ENCODE measurements around the gene CLIP2.
A peak's percentile ranks its signal among the peaks of the same experiment; 100 is the strongest.

The CLIP2 gene

DNA sequence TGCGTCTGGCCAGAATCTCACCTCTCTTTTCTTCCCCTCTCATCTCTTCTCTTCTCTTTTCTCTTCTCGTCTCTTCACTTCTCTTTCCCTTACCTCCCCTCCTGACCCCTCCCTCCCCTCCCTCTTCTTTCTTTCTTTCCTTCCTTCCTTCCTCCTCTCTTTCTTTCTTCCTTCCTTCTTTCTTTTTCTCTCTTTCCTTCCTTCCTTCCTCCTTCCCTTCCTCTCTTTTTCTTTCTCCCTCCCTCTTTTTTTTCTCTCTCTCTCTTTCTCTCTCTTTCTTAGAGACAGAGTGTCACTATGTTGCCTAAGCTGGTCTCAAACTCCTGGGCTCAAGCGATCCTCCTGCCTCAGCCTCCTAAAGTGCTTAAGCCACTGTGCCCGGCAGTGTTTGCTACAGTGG, 159.9 kb downstream of the CLIP2 start:
- no peak for DNase-seq

DNA sequence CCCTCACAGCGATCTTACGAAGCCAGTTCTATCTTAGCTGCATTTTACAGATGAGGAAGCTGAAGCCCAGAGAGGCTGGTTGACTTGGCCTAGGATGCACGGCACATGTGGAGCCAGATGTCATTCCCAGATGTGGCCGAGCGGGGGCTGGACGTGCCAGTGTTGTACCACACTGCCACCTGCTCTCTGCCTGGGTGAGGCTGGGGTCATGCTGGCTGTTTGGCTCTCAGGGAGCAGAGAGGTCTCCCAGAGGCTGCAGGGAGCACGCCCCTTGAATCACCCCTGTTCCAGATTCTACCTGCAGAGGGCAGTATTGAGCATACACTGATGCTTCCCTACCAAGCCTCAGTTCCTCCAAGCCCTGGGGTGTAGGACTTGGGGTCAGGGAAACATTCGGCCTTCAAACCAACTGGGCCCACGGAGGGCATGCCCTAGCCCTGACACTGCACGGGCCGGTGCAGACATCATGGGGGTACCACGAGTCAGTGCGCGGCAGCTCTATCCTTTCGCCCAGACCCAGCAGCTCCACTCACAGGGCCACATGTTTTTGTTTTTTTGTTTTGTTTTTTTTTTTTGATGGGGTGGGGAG, 160.7 kb downstream of the CLIP2 start:
- DNase-seq = peak in 1 of 2 experiments; percentile 13

DNA sequence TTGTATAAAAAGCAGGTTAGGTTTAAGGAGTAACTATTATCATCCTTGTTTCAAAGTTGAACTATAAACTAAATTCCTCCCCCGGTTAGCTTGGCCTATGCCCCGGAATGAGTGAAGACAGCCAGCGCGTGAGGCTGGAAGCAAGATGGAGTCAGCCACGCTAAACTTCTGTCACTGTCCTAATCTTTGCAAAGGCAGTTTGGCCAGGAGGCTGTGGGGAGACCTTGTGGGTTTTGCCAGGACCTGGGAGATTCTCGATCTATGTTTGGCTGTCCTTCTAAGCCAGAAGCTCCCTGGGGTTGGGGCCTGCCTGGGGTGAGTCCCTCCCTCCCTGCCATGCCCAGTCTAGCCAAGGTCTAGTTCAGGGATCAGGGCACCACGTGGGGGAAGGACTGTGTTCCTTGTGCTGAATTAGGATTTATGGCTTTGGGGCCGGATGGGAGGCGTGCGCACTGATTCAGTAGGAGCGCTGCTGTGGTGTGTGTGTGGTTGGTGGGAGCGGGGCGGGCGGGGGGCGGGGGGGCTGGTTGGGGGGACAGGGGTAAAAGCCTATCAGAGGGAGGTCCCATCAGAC, 163.6 kb downstream of the CLIP2 start:
- no peak for DNase-seq

DNA sequence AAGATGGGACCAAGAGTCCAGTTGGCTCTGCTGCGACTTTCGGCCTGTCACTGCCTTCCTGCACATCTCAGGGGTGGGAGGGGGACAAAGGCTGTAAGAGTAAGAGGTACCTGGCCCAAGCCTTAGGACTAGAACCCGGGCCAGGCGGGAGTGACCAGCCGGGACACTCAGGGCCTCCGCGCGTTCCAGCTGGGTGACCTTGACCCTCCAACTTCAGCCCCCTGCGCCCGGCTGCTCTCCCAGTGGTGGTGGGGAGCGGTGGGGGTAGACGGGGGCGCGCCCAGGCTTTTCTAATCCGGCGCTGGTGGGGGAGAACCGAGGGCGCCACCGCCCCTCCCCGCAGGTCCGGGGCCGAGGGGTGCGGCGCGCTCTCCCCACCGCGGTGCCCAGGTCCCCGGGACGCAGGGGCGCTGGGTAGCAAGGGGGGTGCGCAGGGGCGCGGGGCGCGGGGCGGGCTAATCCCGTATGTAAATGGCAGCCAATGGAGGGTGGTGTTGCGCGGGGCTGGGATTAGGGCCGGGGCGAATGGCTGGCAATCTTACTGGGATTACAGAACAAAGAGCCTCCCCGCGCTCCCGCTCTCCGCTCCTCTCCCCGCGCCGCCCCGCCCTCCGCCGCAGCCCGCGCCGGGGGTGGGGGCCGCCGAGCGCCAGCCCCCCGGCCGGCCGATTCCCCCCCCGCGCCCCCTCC, 164.3 kb downstream of the CLIP2 start, which contains the start of gene GTF2IRD1:
Gene GTF2IRD1 (plus strand): TSS at position 585 of the 690 bp plus-strand sequence. CDS start 54,175 bp downstream, outside the sequence.
- DNase-seq = peak; percentile 10 to 53

DNA sequence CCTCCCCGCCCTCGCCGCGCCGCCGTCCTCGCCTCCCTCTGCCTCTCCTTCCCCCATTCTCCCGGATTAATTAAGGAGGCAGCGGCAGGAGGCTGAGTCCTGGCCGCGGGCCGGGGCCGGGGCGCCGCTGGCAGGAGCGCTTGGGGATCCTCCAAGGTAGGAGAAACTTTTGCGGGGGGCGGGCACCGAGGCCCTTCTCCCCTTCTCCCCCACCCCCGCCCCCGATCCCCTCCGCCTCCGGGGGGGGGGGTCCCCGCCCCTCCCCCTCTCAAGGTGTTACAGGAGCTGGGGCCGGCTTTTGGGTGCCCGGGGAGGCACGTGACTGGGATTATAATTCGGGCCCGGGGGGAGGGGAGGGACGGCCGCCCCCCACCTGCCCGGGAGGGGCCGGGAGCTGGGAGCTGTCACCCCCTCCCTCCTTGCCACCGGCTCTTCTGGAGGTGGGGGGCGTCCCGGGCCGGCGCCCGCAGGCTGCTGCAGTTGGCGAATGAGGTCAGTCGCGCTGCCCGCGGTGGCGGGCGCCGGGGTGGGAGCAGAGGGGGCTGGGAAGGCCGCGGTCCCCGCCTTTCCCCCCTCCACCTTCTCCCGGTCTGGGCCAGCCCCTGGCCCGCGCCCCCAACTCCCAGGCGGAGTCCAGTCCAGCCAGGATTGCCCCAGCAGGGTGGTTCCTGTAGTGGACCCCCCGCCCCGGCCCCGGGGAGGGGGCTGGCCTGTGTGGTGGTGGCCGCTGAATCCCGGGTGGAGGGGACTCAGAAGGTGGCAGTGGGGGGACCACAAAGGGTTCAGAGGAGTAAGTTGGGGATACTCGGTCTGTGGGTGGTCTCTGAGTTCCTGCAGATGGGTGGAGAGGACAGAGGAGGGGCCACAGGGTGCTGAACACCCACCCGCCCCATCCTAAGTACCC, 165.1 kb downstream of the CLIP2 start:
- no peak for DNase-seq

DNA sequence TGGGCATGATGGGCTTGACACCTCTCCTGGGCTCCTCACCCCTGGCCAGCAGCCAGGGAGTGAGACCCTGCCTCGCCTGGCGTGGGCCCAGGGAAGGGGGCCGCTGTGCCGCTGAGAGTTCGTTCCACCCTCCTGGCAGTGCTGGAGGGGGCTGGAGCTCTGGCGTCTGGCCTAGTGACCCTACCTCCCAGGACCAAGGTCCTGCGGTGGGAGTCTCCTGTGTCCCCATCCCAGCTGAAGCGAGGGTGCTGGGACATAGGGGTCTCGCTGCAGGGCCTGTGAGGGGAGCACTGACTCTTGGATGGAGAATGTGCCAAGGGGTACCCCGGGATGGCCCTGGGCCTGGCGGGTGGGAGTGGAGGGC, 165.7 kb downstream of the CLIP2 start:
- DNase-seq = no peak

DNA sequence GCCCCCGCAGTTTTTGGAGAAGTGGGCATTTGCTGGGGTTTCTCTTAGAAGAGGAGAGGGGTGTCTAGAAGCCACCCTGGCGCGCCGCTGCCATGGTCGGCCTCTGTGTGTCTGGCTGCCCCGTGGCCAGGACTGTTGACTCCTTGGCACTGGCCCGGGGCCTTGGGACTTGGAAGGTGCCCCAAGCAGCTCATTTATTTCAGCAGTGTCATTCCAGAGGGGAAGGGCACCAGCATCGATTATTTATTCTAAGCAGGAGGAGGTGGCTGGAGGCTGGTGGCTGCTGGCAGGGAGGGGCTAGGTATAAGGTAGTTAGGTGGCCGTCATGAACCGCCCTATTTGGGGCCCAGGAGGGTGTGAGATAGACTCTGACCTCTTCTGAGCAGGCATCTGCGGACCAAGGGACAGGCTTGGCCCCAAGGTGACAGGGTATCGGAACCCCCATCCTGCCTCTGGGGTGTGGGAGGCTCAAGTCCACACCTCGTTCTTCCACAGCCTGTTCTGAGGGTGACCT, 166.1 kb downstream of the CLIP2 start:
- DNase-seq = no peak

All from NCI-H446 (cell line).